Endometrial microvascular endothelial cells (primary cell): Measurements from ENCODE around the gene GPC6. TPM values are rescaled to one million over a fixed set of nuclear protein-coding genes. Genes with fewer than 3 reads are reported as not detected.

Source experiments
- in situ Hi-C: cut with HindIII; loops from 2 replicates; pipeline ENCODE4 v1.10.0; 2017; ENCODE audit warnings: low sequenced_read_pairs, low pct_unique_long_range_greater_than_20kb; ENCODE audit errors: inconsistent ontology term
- total RNA-seq: library from RNA; depleted of rRNA; stranded (reverse); fragments of >200 nt; gene quantifications from one replicate; pipeline ENCODE4 v1.2.3, GENCODE V29; 2015; ENCODE audit errors: inconsistent ontology term

The GPC6 gene
- total RNA-seq, 1 donor from 2014 or later: 0.46 TPM

DNA sequence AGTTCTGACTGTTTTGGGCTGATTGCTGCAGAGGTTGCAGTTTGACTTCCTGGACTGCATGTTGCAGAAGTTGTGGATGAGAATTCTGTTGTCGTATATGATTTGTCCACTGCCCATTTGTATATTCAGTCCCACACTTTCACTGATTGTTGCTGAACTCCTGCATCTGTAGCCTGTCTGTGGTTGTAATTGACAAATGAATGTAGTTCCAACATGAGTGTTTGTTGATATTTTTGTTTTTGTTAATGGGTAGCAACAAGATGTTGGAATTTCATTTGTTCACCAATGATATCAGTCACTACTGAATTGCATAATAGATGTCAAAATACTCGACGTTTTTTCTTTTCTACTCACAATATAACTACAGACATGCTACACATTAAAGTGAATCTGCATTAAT is 719.0 kb downstream of the GPC6 start:
- in situ Hi-C loops: no loop called here

DNA sequence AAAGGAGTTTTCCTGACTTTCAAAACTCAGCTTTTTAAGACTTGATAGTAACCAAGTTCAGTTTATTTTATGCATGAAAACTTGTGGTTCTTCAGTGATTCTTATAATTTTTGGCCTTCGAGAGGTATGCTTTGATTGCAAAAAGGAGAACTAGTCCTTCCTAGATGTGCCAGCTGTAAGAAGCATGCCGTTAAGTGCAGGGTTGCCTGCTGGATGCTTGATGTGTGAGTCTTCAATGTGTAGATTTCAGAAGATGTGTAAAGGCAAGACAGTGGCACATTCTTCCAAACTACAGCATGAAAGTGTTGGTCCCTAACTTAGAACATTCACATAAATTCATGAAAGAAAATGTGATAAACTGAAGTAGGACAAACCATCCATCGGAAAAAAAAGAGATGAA is 720.4 kb downstream of the GPC6 start:
- in situ Hi-C loops: no loop called here

DNA sequence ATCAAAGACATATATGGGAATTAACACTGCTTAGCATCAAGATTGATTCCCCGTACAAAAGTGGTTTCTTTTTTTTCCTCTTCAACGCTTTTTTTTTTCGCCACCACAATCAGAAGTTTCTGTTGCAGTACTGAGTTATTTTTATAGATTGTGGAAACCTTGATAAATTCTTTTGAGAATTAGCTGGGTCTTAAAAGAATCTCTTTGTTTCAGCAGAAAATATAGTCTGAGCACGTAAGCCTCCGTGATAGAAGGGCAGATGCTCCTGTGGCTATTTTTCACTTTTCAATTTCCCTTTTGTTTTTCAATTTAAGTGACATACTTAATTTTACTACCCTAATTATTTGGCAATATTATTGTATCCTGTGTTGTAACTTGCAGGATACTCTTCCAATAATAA is 721.0 kb downstream of the GPC6 start:
- in situ Hi-C loops: no loop called here

DNA sequence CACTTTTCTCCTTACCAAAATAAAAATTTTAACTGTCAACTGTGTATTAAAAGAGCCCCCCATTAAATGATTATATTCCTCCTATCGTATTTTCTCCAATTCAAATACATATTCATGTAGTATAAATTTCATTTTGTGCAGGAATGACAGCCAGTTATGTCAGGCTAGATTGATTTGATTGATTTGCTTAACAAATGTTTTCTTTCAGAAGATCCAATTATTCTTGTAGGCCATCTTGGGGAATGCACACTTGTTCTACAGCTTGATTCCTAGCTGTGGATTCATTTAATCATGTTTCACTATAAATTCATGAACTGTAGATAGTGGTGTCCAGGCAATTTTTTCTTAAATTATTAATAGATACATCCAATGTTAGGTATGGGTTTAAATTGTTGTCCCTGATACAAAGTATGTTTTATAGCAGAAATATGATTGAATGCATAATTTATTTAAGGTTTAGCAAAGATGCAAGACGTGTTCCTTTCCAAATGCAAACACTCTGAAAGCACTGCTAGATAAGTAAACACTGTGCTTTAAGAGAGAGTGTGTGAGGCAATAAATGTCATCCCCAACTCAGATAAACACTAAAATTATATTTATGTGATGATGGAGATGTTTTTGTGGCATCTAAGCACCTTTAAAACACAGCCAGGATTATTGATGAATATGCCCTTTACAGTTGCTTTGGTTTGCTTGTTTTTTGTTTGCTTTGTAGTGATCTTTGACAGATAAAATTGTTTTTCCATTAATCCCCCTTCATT is 721.7 kb downstream of the GPC6 start:
- in situ Hi-C loops: no loop called here

DNA sequence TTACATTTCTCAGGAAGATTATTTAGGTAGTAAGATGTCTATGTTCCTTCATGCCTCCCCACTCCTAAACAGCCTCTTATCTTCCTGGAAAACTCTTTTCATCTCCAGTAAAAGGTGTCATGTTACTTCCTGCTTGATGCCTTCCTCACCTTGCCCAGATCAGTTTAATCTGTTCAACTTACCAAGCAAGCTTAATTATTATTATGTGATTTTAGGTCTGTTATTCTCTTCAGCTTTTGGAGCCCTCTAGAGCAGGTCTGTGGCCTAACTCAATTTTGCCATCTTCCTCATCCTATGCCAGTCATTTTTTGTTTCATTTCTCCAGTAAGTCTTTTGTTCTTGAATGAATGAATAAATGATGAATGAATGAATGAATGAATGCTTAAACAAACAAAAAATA is 724.5 kb downstream of the GPC6 start:
- in situ Hi-C loops: no loop called here

DNA sequence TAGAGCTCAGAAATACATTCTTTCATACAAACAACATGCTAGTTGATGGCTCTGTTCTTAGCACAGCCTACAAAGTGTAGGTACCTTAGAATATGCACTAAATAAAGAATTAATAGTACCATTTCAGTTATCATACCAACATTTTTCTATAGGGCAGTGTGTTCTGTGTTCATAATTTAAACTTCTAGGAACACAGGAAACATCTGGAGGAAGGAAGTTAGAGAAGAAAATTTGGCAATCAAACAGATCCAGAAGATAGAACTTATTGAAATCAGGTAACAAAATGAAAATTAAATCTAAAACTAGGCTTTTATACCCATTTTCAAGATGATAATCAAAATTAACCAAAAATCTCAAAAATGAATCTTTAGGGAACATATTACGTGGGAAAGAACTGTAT is 725.3 kb downstream of the GPC6 start:
- in situ Hi-C loops: no loop called here

DNA sequence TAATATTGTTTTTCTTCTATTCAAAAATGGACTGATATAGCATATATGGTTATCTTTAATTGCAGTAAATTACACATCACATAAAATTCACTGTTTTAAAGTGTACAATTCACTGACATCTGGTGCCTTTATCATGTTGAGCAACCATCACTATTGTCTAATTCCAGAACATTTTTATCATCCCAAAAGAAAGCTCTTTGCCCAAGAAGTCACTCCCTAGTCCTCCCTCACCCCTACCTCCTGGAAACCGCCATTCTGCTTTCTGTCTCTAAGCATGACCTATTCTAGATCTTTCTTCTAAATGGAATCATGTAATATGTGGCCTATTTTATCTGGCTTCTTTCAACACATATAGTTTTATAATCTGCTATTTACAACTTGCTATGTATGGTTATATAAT is 727.2 kb downstream of the GPC6 start:
- in situ Hi-C loops: no loop called here

DNA sequence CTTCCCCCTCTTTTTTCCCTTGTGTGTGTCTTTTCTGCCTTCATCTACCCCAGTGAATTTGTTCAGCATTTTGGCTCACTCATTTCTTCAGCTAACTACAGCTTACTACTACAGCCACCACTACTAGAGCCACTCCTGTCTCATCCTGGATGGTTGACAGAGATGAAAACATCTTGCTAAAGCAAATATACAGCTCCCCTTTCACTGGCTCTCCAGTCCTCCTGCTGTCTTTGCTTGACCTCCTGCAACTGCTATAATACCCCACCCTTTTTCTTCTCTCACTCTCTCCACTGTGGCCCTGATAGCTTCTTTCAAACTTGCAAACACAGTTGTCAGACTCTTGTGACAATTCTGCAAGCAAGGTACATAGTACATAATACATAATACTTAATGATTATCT is 729.3 kb downstream of the GPC6 start:
- in situ Hi-C loops: no loop called here

DNA sequence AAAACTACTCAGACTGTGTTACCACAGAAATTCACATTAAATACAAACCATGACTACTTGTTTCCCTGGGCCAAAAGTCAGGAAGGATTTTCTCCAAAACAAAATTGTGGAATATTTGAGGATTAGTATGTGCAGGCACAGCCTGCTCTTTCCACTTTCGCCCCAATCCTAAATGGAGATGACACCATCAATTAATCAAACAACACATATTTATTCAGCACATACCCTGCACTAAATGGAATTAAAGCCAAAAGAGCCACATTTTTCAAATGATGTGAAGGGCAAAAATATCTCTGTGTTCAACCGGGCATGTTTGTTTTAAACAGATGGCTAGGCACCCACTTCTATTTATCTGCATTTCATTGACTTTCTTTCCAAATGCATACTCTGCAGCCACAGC is 729.8 kb downstream of the GPC6 start:
- in situ Hi-C loops: no loop called here

DNA sequence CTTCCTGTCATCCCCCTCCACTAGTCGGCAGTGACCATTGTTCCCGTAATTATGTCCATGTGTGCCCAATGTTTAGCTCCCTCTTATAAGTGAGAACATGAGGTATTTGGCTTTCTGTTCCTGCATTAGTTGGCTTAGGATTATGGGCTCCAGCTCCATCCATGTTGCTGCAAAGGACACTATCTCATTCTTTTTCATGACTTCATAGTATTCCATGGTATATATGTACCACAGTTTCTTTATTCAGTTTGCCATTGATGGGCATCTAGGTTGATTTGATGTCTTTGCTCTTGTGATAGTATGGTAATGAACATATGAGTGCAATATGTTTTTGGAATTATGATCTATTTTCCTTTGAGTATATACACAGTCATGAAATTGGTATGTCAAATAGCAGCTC is 730.8 kb downstream of the GPC6 start:
- in situ Hi-C loops: no loop called here

DNA sequence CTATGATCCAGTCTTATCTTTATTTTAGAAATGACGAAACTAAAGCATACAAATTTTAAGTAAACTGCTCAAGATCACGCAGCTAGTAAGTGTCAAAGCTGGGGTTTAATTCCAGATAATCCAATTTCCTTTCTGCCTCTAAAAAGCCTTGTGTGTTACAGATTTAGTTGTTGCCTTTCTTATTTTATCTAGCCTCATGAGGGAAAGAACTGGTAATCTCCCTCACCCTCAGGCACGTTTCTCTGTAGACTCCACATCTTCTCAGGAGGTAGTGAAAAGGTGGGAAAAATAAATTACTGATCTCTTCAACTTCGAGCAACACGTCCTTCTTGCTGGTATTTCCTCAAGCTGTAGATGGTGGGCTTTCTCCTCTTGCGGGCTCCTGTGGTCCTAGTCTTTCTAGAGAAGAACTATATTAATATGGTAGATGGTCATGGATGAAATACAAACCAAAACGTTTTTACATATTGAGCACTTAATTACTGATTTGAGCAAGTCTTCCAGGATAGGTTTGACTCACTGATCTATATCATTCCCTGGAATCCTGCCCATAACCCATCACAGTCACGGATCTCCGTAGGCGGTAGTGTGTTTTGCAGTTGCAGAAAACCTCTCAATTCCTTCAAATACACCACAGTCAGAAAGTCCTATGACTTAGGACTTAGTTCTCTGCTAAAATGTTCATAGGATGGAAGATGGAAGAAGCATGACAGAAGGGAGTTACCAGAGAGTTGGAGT is 733.4 kb downstream of the GPC6 start:
- in situ Hi-C loops: no loop called here

DNA sequence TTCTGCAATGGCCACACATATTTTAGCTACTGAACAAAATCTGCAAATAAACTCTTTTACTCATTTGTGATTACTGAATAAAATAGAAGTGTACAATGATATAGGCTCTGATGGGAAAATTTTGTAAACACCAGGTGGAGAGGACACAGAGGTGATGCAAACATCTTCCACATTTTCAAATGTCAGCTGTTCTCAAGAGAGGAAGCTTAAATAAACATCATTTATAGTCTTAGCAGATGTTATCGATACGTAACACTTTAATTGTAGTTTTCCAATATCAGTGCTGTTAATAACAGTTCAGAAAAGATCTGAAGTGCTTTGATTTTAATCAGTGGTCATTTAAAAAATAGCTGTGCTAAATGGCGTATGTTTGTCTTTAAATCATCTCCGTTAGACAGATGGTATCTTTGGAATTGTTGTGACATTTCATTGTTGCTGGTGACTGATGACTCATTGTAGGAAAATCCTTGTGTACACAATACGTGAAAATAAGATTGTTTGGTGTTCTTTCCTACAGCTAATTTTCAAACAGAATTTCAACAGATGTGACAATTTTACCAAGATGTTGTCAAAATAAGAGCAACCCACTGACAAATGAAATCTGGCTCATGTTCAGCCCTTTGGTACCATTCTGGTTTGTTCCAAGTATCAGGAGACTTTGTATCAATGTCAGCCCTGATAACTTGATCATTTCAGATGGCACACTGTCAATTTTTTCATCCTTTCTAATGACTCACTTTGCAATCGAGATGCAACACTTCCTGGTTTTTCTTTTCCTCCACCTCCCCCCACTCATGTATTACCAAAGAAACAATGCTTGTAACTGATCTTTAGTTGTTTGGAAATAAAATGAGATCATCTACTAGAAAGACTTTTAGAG is 736.9 kb downstream of the GPC6 start:
- in situ Hi-C loops: no loop called here

DNA sequence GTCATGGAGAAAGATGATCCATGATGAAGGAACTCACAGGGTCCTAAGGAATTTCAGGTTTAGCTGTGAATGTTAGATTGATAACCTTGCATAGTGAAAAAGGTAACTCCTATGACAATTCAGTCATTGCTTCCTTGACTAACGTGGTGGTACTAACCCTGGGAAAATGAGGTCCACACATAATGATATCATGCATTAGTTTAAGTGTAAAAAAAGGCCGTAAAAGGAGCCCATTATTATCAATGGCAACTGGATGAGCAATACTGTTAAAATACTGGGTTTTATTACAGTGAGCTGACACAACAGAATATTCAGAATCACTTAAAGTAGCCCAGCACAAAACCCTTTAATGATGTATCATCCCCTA is 737.5 kb downstream of the GPC6 start:
- in situ Hi-C loops: no loop called here

DNA sequence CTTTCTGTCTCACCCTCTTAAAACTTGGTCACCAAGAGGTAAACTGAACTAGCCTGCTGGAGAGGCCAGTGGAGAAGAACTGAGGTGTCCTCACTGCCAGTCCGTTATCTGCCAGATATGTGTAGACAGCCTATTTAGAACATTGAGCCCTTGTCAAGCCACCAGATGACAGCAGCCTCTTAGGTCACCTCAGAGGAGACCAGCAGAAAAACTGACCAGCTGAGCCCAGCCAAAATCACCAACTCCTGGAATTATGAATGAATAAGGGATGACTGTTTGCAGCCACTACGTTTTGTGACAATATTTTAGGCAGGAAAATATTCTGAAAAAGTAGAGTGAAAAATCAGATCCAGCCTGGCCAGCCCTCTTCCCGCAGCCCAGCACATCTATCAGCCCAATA is 739.0 kb downstream of the GPC6 start:
- in situ Hi-C loops: no loop called here

DNA sequence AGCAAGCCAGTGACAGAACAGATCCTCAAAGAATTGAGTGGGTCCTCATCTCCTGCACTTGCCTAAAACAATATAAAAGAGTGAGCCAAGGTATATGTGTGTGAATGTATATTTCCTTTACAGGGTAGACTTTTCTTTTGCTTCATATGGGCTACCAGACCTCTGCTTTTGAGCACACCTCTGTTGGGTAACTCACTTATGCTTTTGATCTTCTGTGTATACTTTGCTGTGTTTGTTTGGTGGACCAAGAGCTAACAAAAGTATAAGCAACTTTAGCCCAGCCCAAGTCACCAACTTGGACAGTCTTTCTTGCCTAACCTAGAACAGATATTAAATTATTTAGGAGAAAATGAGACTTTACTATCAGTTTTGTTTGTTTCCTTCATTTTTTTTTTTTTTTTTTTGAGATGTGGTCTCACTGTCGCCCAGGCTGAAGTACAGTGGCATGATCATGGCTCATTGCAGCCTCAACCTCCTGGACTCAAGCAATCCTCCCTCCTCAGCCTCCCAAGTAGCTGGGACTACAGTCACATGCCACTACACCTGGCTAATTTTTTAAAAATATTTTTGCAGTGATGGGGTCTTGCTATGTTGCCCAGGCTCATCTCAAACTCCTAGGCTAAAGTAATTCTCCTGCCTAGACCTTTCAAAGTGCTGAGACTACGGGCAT is 739.8 kb downstream of the GPC6 start:
- in situ Hi-C loops: no loop called here

DNA sequence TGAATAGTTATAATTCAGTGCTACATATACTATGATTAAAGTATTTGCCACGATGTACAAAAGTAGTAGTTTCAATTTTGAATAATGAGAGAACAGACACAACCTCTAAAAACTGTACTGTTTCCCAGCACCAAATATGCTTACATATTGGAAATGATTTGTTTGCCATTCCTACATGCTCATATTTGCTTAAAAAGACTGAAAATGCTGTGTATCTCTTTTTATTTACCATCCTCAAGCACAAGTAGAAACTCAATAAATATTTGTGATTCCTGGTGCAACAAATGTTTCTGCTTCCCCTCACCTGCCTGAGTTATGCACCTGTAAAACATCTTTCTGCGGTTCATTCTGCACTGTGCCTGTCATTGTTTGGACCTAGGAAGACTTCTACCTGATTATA is 740.7 kb downstream of the GPC6 start:
- in situ Hi-C loops: no loop called here

DNA sequence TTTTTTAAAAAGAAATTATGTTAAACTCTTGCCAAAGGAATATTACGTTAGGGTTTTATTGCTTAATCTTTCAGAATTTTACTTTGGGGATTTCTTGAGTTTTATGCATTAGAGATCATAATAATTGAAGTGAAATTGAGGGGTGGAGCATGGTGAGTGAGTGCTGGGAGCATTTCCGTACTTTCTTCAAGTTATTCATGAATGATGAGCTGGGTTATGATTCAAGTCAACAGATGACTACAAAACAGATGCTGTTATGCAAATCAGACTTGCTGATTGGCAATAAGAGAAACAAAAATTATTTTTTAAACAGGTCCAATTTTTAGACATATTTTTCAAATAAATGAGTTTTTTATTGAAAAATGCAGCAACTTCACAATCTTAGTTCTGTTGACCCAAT is 748.6 kb downstream of the GPC6 start:
- in situ Hi-C loops: no loop called here

DNA sequence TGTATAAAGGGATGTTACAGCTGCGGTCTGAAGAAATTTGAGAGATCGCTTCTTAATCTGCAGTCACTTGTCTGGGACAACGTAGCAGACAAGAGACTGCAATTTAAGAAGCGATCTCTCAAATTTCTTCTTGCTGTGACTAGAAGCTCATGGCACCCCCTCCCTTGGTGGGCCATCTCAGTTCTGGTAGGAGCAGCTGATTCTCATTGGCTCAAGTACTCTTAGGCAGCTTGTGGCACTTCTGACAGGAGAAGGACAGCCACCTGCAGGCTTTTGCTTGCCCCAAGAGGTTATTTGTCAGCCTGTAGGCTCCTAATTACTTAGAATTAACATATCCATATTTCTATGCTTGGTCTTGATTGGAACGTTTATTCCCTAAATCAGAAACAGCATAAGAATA is 749.9 kb downstream of the GPC6 start:
- in situ Hi-C loops: no loop called here

DNA sequence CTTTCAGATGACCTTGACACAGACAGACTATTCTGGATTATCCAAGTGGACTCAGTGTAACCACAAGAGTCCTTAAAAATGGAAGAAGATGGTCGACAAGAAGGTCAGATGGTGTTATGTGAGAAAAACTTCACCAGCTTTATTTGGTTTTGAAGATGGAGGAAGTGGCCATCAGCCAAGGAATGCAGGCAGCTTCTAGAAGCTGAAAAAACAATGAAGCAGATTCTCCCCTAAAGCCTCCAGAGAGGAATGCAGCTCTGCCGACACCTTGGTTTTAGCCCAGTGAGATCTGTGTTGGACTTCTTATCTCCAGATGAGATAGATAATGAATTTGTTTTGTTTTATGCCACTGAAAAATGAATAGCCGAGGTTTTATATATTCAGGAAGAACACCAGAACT is 751.4 kb downstream of the GPC6 start:
- in situ Hi-C loops: no loop called here
